IPS-20b (cell line): ENCODE measurements around the gene GNAQ.

Experiments used
- H3K27ac ChIP-seq: one replicate; pipeline ENCODE4 v1.5.1; 2013; ENCODE audit warnings: low read length
- H3K27me3 ChIP-seq: 2 replicates; pipeline ENCODE4 v1.6.1; 2013; ENCODE audit warnings: mild to moderate bottlenecking, low read length, inconsistent platforms; ENCODE audit not compliant: insufficient read depth
- H3K36me3 ChIP-seq: 2 replicates; pipeline ENCODE4 v1.6.1; 2013; ENCODE audit warnings: low read depth, mild to moderate bottlenecking, inconsistent platforms, low read length, moderate library complexity; ENCODE audit not compliant: insufficient read depth
- H3K4me1 ChIP-seq: 2 replicates; pipeline ENCODE4 v1.6.1; 2013; ENCODE audit warnings: mild to moderate bottlenecking, control low read depth, inconsistent platforms, low read length, moderate library complexity; ENCODE audit not compliant: insufficient read depth
- H3K4me3 ChIP-seq: 2 replicates; pipeline ENCODE4 v1.5.1; 2013; ENCODE audit warnings: mild to moderate bottlenecking, low read length, inconsistent platforms
- H3K9ac ChIP-seq: 2 replicates; pipeline ENCODE4 v1.6.1; 2013; ENCODE audit warnings: low read depth, mild to moderate bottlenecking, inconsistent platforms, low read length, moderate library complexity
- H3K9me3 ChIP-seq: 2 replicates; pipeline ENCODE4 v1.6.1; 2013; ENCODE audit warnings: mild to moderate bottlenecking, low read depth, low read length, inconsistent platforms; ENCODE audit not compliant: insufficient read depth

GNAQ gene

DNA sequence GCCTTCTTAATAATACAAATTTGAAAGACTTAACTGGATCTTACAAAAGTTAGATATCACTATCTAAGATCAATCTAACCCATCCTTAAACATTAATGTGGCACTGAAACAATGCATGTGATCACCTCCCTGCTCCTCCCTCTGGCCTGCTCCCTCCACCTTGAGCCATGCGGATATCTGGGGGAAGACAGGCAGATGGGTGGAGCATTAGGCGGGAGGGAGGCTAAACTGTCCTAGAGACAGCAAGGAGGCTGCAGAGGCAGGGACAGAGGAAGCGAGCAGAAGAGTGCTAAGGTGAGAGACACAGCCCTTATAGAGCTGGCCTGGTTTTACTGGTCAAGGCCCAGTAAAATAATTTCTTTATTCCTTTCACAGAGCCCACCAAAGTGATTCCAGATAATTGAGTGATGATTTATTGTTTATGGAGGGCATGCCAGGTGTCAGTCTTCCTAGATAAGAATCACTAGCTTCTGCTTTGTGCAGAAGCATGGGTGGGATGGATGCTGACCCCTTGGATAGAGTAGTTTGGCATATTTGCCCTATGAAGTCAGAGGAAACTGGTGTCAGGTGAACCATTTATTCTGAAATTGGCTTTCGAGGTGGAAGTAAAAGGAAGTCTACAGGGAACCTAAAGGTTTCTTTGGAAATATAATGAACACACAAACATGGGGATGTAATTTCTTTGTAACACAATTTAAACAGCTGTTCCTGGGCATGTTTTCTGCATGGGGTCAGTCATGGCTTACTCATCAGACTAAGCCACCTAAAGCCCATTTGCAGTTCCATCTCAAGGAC lies 188.3 kb downstream of the GNAQ start:
- no peak overlapping the region for H3K27ac ChIP-seq
- no peaks in the 10 kb centered on the region for H3K9me3 ChIP-seq
- no peak overlapping the region for H3K9ac ChIP-seq
- H3K4me3 ChIP-seq, result no peak overlapping the region
- H3K4me1 ChIP-seq, result 0 out of 2 replicates have a peak, but pooled peaks cover 6% of the 10 kb centered on the region
- H3K27me3 ChIP-seq, result no peaks in the 10 kb centered on the region
- H3K36me3 ChIP-seq, result no peaks in the 10 kb centered on the region

DNA sequence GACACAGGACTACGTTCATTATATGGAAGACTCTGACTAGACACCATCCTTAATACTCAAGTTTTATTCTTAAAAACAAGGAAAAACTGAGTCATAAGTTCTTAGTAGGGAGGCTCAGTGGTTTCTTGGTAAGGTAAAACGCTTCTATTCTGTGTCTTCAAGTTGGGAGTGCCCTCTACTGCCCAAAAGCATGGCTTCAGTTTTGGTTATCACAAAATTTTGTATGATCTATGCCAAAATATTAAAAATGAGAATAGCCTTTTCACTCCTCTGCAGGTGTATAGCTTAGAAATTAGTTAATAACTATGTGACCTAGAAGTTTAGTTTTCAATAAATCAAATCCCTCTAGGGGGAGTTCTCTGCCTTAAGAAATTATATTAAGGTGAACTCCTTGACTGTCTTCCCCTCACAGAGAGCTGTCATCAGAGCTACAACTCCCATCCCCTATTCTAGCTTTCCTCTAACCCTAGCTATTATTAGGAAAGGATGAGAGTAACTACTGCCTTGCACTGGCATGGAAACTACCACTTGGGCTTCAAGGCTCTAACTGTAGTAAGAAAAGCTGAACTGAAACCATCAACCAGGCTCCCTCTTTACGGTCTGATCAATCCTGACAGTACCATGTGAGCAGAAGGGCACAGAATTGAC lies 189.7 kb downstream of the GNAQ start:
- H3K4me3 ChIP-seq, result no peak overlapping the region
- no peak overlapping the region for H3K9ac ChIP-seq
- H3K4me1 ChIP-seq, result 0 out of 2 replicates have a peak, but pooled peaks cover 5% of the 10 kb centered on the region
- no peak overlapping the region for H3K27ac ChIP-seq
- H3K27me3 ChIP-seq, result no peaks in the 10 kb centered on the region
- no peaks in the 10 kb centered on the region for H3K36me3 ChIP-seq
- no peaks in the 10 kb centered on the region for H3K9me3 ChIP-seq

DNA sequence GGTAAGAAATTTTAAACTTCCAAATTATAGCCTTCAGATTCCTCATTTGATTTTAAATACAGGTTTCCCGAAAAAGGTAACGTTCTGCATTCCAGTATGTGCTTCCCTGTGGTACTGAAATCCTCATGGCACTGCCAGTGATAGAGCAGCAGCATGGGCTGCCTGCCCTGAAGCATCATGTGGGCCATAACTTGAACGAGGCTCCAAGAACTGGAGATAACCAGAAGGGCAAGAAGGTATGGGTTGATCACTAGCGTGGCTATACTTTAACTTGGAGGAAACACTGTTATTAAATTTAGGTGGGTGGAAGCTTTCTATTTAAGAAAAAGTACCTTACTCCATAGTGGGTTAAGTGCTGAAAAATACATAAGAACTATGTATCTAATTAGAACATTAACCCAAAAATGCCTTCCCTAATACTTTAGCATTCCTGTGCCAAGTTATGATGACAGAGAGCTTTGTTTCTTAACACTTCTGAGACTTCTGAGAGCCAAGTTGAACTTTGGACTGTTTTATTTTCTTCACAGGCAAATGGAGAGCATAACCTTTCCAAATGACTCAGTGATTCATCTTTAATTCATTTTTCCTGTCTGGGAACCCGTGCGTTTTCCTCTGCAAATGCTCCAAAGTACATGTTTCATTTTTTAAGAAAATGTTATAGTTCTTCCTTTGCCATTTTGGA lies 192.0 kb downstream of the GNAQ start:
- H3K36me3 ChIP-seq, result no peaks in the 10 kb centered on the region
- no peak overlapping the region for H3K27ac ChIP-seq
- H3K27me3 ChIP-seq, result no peaks in the 10 kb centered on the region
- H3K9me3 ChIP-seq, result no peaks in the 10 kb centered on the region
- H3K4me3 ChIP-seq, result no peak overlapping the region
- no peak overlapping the region for H3K9ac ChIP-seq
- 0 out of 2 replicates have a peak, but pooled peaks cover 5% of the 10 kb centered on the region for H3K4me1 ChIP-seq

DNA sequence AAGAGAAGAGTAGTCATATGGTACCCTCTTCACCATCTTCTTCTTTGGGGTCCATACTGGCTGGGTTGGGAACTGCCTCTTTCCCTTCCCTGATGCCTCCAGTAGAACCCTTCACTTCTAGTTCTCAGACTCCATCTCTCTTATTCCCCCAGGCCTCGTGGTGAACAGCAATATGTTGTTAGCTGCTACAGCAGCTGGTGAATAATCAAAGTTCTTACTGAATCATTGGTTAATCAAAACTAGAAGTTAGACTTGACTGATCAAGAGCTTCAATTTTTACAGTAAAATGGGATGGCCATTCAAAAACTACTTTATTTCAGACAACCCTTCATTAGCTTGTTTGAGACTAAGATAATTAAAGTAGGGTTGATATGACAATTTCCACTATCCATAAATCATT lies 192.6 kb downstream of the GNAQ start:
- Histone ChIP-seq H3K27ac (no peak overlapping the region), H3K27me3 (no peaks in the 10 kb centered on the region)

DNA sequence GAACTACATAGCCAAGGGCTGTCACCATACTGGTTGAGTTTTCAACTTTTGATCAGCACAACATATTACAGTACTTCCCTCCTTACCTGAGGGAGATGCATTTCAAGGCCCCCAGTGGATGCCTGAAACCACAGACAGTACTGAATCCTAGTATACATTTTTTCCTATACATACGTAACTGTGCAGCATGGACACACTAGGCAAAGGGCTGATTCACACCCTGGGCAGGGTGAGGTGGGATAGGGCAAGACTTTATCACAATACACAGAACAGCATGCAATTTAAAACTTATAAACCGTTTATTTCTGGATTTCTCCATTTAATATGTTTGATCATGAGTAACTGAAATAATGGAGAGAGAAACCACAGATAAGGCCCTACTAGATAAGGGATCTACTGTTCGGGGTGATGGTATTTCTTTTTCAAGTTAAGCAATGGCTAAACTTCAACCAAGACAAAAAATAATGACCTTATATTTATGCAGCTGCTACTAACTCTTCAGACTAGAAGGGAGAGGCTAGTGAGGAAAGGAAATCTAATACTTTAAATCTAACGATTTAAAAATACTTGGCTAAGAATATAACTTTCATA lies 196.6 kb downstream of the GNAQ start:
- Histone ChIP-seq H3K4me3 (no peak overlapping the region), H3K27ac (no peak overlapping the region), H3K9me3 (no peaks in the 10 kb centered on the region), H3K9ac (no peak overlapping the region), H3K36me3 (no peaks in the 10 kb centered on the region), H3K27me3 (no peaks in the 10 kb centered on the region), H3K4me1 (no peaks in the 10 kb centered on the region)

More for the DNA sequence above, 192.6 kb downstream of the GNAQ start:
- no peak overlapping the region for H3K4me3 ChIP-seq
- no peaks in the 10 kb centered on the region for H3K9me3 ChIP-seq
- H3K9ac ChIP-seq, result no peak overlapping the region
- H3K36me3 ChIP-seq, result no peaks in the 10 kb centered on the region
- H3K4me1 ChIP-seq, result 0 out of 2 replicates have a peak, but pooled peaks cover 5% of the 10 kb centered on the region

DNA sequence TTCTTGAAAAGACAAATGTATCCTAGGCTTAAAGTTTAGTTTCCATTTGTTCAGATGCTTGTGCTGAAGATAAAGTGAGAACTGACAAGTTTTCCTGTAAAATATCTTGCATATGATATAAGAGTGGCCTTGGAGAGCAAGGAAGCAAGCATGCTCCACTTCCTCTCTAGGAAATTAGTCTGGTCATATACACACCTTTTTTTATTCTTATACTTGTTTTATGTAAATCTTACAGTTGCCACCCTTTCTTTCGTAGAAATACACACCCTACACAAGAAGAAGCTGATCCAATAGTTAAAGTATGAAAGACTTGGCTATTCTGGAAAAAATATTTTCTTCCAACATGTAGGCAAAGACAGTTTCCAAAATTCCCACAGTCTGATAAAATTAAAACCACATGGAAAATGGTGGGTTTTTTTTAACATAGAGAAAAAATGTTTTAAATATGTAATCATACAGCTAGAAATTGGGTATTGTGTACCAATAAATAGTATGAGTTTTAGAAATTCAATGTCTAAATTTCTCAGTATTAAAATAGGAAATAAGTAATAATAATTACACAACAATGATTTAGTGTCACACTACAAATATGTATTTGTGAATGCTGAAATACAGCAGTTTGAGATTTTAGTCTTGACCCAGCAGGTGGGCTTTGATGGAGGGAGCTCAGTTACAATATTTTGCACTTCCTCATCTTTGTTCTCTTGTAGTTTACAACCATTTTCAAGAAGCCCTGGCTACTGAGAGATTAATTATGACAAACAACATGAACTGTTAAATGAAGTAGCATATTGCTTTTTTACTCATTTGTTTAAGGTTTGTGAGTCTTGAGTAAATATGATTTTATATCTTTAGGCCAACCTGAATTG lies 197.8 kb downstream of the GNAQ start:
- Histone ChIP-seq H3K27ac (no peak overlapping the region), H3K9ac (no peak overlapping the region), H3K4me1 (no peaks in the 10 kb centered on the region), H3K27me3 (no peaks in the 10 kb centered on the region), H3K4me3 (no peak overlapping the region), H3K36me3 (no peaks in the 10 kb centered on the region), H3K9me3 (no peaks in the 10 kb centered on the region)

DNA sequence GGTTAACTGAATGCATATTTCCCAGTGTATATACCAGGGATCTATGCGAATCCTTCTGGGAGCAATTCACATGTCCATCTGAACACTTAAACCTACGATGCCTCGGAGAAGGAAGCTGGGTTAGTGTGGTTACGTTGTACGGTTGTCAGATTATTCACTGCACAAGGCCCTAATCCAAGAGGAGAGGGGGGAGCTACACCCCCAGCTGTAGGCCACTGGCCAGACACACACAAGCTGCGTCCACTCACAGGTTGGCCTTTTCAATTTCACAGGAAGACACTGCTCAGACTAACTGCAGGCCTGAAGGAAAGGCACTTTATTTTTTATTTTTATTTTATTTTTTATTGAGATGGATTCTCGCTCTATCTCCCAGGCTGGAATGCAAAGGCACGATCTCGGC lies 199.0 kb downstream of the GNAQ start:
- Histone ChIP-seq H3K9ac (no peak overlapping the region), H3K36me3 (no peaks in the 10 kb centered on the region), H3K4me1 (no peaks in the 10 kb centered on the region), H3K4me3 (no peak overlapping the region), H3K9me3 (no peaks in the 10 kb centered on the region), H3K27ac (no peak overlapping the region), H3K27me3 (no peaks in the 10 kb centered on the region)

DNA sequence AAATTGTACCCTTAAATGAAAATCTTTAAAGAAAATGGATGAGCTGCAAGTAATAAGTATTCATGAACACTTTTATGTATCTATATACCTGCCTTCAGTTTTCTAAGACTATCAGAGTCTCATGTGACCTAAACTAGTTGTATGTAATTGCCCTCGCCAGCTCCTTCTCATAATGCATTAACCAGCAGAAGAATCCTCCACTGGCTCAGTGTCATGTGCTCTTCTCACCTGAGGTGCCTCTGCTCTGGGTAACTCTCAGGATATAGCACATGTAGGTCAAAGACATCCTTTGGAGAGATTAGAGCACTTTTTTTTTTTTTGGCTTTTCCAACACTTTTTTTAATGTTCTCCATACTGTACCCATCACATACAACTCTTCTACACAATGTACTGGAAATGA lies 199.8 kb downstream of the GNAQ start:
- H3K9me3 ChIP-seq, result no peaks in the 10 kb centered on the region

DNA sequence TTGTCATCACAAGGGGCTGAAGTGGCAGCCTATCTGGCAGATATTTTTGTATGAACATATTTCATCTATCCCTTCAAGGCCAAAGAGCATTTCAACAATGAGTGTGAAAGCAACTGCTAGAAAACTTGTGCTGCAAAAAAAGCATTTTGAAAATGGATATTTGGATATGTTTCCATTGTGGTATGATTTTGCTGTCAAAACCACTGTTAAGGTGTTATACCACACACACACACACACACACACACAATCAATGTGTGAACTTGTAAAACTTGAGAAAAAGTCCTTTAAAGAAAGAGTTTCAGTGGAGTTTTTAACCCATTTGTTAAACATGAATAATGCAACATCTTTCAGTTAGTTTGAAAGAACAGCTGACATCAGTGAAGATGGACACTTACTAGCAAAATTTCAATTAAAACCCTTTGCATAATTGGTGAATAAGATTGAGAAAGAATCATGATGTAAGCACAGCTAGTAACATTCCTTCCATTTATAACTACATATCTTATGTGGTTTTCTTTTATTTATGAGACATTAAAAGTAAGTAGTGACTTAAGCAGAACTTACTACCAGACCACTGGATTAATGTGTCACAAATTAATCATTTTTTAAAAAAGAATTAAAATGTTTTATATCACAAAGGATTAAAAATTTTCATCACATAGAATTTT lies 200.9 kb downstream of the GNAQ start:
- H3K27me3 ChIP-seq, result no peaks in the 10 kb centered on the region
- H3K4me1 ChIP-seq, result 0 out of 2 replicates have a peak, but pooled peaks cover 2% of the 10 kb centered on the region
- no peaks in the 10 kb centered on the region for H3K9me3 ChIP-seq
- no peak overlapping the region for H3K9ac ChIP-seq
- H3K36me3 ChIP-seq, result no peaks in the 10 kb centered on the region
- no peak overlapping the region for H3K27ac ChIP-seq
- no peak overlapping the region for H3K4me3 ChIP-seq

More for the DNA sequence above, 199.8 kb downstream of the GNAQ start:
- H3K27me3 ChIP-seq, result no peaks in the 10 kb centered on the region
- H3K4me3 ChIP-seq, result no peak overlapping the region
- H3K9ac ChIP-seq, result no peak overlapping the region
- H3K36me3 ChIP-seq, result no peaks in the 10 kb centered on the region
- no peaks in the 10 kb centered on the region for H3K4me1 ChIP-seq
- H3K27ac ChIP-seq, result no peak overlapping the region

DNA sequence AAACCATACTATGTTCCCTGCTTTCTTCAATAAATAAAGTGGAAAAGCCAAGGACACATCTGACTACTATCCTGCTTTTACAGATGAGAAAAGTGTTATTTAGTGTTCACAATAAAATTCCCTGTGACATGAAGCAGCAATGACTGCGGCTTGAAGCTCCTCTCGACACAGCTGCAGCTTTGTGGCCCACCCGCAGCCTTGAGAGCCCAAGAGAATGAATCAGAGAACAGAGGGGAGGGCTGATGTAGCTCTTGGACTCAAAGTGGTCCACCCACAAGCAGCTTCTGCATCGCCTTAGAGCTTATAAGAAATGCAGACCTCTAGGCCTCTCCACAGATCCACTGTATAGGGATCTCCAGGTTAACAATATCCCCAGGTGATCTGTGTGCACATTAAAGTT lies 202.2 kb downstream of the GNAQ start:
- no peak overlapping the region for H3K4me3 ChIP-seq
- no peaks in the 10 kb centered on the region for H3K27me3 ChIP-seq
- no peak overlapping the region for H3K9ac ChIP-seq
- H3K4me1 ChIP-seq, result 0 out of 2 replicates have a peak, but pooled peaks cover 2% of the 10 kb centered on the region
- H3K9me3 ChIP-seq, result no peaks in the 10 kb centered on the region
- no peaks in the 10 kb centered on the region for H3K36me3 ChIP-seq
- no peak overlapping the region for H3K27ac ChIP-seq
